ENCODE measurements around the gene DHRS1.

DNA sequence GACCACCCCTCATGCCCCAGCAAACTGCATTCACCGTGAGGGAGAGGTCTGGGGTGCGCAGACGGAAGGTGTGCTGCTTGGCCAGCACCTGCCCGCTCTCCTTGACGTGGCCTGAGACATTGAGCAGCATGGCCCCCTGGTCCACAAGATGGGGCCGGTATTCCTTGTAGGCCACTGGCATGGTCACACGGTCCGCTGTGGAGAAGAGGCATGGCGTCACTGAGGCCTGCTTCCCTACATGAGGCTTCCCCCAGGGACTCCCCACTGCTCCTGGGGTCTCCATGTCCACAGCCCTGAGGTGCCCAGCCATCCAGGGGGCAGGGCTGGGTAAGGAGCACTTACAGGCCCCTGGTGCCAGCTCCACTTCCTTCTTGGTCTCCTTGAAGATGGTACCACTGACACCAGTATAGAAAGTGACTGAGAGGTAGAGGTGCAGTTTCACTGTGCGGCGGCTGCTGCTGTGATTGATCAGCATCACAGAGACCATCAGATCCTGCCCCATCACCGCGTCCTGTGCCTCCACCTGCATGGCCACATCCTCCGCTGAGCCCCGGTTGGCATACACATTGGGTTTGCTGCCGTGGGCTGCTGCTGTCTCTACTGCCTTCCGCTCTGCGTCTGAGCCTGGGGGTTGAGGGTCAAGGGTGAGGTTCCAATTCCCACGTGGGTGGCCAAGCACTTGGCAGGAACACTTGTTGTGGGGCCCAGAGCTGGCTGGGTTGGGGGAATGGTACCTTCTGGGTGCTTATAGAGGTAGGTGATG is 44.8 kb downstream of the DHRS1 start:
- TF ChIP-seq, protein P1, sequence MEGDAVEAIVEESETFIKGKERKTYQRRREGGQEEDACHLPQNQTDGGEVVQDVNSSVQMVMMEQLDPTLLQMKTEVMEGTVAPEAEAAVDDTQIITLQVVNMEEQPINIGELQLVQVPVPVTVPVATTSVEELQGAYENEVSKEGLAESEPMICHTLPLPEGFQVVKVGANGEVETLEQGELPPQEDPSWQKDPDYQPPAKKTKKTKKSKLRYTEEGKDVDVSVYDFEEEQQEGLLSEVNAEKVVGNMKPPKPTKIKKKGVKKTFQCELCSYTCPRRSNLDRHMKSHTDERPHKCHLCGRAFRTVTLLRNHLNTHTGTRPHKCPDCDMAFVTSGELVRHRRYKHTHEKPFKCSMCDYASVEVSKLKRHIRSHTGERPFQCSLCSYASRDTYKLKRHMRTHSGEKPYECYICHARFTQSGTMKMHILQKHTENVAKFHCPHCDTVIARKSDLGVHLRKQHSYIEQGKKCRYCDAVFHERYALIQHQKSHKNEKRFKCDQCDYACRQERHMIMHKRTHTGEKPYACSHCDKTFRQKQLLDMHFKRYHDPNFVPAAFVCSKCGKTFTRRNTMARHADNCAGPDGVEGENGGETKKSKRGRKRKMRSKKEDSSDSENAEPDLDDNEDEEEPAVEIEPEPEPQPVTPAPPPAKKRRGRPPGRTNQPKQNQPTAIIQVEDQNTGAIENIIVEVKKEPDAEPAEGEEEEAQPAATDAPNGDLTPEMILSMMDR (optimal IDR thresholded peaks at IDR 0.05 in 1 of 3, IDR thresholded peaks at IDR 0.05 in 1 of 3, conservative IDR thresholded peaks at IDR 0.05 in 1 of 3; ENCODE audit: extremely low read depth in 1 of 3, insufficient read depth in 2 of 3, low read length in 3 of 3) = no peak
- TF ChIP-seq EZH2 (IDR thresholded peaks at IDR 0.05; ENCODE audit: low read length) = no peak

All from keratinocyte (primary cell).